ENCODE data around the gene NUBPL. TPM values are rescaled to one million over a fixed set of nuclear protein-coding genes. Genes with fewer than 3 reads are reported as not detected.
"Not testable (repeated sequence)": the region's sequence is repeated elsewhere in the genome, so short reads cannot be mapped to it uniquely, and the experiment has no call there.

Gene NUBPL
- total and polyA plus RNA-seq, 2 experiments from 2014 or later, result 22.9 to 30.8 TPM

DNA sequence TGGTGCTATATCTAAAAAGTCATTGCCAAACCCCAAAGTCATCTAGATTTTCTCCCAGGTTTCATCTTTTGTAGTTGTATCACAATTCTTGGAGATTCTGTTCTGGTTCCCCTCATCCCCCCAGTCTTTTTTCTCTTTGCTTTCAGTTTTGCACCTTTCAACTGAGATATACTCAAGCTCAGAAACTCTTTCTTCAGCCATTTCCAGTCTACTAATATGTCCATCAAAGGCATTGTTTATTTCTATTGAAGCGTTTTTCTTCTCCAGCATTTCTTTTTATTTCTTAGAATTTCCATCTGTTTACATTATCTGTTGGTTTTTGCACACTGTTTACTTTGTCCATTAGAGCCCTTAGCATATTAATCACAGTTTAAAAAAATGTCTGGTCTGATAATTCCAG lies 179.5 kb downstream of the NUBPL start:
- TF ChIP-seq, protein P1, sequence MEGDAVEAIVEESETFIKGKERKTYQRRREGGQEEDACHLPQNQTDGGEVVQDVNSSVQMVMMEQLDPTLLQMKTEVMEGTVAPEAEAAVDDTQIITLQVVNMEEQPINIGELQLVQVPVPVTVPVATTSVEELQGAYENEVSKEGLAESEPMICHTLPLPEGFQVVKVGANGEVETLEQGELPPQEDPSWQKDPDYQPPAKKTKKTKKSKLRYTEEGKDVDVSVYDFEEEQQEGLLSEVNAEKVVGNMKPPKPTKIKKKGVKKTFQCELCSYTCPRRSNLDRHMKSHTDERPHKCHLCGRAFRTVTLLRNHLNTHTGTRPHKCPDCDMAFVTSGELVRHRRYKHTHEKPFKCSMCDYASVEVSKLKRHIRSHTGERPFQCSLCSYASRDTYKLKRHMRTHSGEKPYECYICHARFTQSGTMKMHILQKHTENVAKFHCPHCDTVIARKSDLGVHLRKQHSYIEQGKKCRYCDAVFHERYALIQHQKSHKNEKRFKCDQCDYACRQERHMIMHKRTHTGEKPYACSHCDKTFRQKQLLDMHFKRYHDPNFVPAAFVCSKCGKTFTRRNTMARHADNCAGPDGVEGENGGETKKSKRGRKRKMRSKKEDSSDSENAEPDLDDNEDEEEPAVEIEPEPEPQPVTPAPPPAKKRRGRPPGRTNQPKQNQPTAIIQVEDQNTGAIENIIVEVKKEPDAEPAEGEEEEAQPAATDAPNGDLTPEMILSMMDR (IDR thresholded peaks at IDR 0.05; ENCODE audit: low read depth, low read length), result no peak
- Histone ChIP-seq H3K36me3 (no peaks in the 10 kb centered on the region), H3K27me3 (no peaks in the 10 kb centered on the region), H3K4me3 (no peak overlapping the region), H3K27ac (no peak overlapping the region), H3K4me1 (ENCODE audit: low read depth) (no peaks in the 10 kb centered on the region), H3K9me3 (ENCODE audit: low read depth) (no peaks in the 10 kb centered on the region)
- DNase-seq (ENCODE audit: low read depth in 1 of 2, low spot score in 1 of 2), result no peak

DNA sequence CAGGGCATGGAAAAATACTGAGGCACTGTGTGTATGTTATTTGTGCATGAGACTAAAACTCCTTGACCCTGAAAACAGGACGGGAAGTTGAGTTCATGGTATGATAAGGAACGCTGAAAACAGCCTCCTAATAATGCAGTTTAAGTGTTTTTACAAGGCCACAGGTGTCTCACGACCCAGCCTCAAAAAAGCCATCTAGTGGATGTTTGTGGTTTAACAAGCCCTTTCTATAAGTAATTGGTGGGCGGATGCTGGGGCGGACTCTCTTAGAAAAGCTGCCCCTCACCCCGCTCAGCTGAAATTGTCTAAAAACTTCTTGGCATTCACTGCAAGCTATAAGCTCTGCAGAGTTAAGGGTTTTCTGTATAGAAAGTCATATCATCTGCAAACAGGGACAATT lies 184.5 kb downstream of the NUBPL start:
- H3K4me3 ChIP-seq, result no peak overlapping the region
- no peak overlapping the region for H3K27ac ChIP-seq
- no peaks in the 10 kb centered on the region for H3K9me3 ChIP-seq (ENCODE audit: low read depth)
- H3K4me1 ChIP-seq (ENCODE audit: low read depth), result no peaks in the 10 kb centered on the region
- no peaks in the 10 kb centered on the region for H3K27me3 ChIP-seq
- no peaks in the 10 kb centered on the region for H3K36me3 ChIP-seq
- no peak for DNase-seq (ENCODE audit: low read depth in 1 of 2, low spot score in 1 of 2)
- TF ChIP-seq, protein P1 (IDR thresholded peaks at IDR 0.05; ENCODE audit: low read depth, low read length), result no peak

DNA sequence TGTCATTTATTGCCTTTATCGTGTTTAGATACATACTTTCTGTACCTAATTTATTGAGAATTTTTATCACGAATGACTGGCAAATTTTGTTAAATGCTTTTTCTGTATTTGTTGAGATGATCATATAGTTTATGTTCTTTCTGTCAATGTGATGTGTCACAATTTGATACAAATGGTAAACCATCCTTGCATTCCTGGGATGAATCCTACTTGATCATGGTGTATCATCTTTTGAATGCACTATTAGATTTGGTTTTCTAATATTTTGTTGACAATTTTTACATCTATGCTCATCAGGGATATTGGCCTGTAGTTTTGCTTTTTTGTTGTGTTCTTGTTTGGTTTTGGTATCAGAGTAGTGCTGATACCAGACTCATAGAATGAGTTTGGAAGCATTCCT lies 185.1 kb downstream of the NUBPL start:
- no peaks in the 10 kb centered on the region for H3K36me3 ChIP-seq
- TF ChIP-seq, protein P1 (IDR thresholded peaks at IDR 0.05; ENCODE audit: low read depth, low read length), result no peak
- no peaks in the 10 kb centered on the region for H3K4me1 ChIP-seq (ENCODE audit: low read depth)
- H3K9me3 ChIP-seq (ENCODE audit: low read depth), result no peaks in the 10 kb centered on the region
- no peak for DNase-seq (ENCODE audit: low read depth in 1 of 2, low spot score in 1 of 2)
- H3K4me3 ChIP-seq, result no peak overlapping the region
- H3K27me3 ChIP-seq, result no peaks in the 10 kb centered on the region
- H3K27ac ChIP-seq, result no peak overlapping the region

DNA sequence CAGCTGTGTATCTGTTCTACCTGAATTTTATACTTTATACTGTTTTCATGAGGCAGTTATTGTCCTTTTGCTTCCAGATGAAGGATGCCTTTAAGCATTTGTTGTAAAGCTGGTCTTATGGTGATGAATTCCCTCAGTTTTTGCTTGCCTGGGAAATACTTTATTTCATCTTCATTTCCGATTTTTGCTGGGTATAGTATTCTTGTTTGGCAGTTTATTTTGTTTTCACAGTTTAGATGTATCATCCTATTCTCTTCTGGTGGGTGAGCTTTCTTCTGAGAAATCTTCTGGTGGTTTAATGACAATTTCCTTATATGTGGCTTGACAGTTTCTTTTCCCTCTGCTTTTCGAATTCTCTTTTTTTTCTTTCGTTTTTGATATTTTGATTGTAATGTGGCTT lies 188.1 kb downstream of the NUBPL start:
- Histone ChIP-seq H3K4me1 (ENCODE audit: low read depth) (no peaks in the 10 kb centered on the region), H3K27me3 (no peaks in the 10 kb centered on the region), H3K4me3 (no peak overlapping the region), H3K9me3 (ENCODE audit: low read depth) (no peaks in the 10 kb centered on the region), H3K36me3 (no peaks in the 10 kb centered on the region), H3K27ac (no peak overlapping the region)
- DNase-seq (ENCODE audit: low read depth in 1 of 2, low spot score in 1 of 2), result no peak
- TF ChIP-seq, protein P1 (IDR thresholded peaks at IDR 0.05; ENCODE audit: low read depth, low read length), result no peak

DNA sequence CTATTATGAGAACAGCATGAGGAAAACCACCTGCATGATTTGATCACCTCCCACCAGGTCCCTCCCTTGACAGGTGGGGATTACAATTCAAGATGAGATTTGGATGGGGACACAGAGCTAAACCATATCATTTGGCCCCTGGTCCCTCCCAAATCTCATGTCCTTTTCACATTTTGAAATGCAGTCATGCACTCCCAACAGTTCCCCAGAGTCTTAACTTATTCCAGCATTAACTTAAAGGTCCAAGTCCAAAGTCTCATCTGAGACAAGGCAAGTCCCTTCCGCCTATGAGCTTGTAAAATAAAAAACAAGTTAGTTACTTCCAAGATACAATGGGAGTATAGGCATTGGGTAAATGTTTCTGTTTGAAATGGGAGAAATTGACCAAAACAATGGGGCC lies 189.8 kb downstream of the NUBPL start:
- not testable (repeated sequence) for H3K4me3 ChIP-seq; H3K36me3 ChIP-seq; H3K9me3 ChIP-seq (ENCODE audit: low read depth); DNase-seq (ENCODE audit: low read depth in 1 of 2, low spot score in 1 of 2); H3K27me3 ChIP-seq; H3K4me1 ChIP-seq (ENCODE audit: low read depth); H3K27ac ChIP-seq

DNA sequence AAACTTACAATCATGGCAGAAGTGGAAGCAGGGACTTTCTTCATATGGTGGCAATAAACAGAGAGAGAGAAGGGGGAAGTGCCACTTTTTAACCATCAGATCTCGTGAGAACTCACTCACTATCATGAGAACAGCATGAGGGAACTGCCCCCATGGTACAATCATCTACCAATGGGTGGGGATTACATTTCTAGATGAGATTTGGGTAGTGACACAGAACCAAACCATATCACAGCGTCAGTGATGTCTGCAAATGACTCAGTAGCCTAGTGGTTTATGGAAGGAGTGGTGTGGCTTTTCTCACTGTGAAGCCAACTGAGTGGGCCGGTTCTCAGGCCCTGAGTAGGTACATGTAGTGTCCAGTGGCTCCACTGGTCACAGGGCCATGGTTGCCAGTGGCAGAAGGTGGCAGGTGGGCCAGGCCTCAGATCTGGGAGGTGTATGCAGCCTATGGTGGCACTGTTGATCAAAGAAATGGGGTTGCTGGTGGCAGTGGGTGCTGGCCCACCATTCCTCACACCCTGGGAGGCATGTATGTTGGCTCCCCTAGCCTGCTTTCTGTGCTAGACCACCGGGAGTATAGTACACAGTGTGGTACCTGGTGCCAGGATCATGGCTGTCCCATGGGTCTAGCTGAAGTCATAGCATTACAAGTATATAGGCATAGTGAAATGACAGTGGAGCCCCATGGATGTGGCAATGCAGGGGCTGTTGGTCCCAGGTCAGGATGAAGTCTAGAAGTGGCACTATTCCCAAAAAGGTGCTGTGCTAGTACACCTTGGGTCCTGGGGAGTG lies 191.9 kb downstream of the NUBPL start:
- Histone ChIP-seq H3K27ac (no peak overlapping the region), H3K9me3 (ENCODE audit: low read depth) (no peaks in the 10 kb centered on the region), H3K27me3 (no peaks in the 10 kb centered on the region), H3K4me3 (no peak overlapping the region), H3K36me3 (no peaks in the 10 kb centered on the region), H3K4me1 (ENCODE audit: low read depth) (no peaks in the 10 kb centered on the region)
- TF ChIP-seq, protein P1 (IDR thresholded peaks at IDR 0.05; ENCODE audit: low read depth, low read length), result no peak
- no peak for DNase-seq (ENCODE audit: low read depth in 1 of 2, low spot score in 1 of 2)
